Placental pericyte (primary cell): ENCODE measurements around the gene DDX23. TPM values are rescaled to one million over a fixed set of nuclear protein-coding genes. Genes with fewer than 3 reads are reported as not detected.

ENCODE experiments used
- small RNA-seq: library from RNA; depleted of rRNA; stranded (forward); fragments of <200 nt; gene quantifications from one replicate; pipeline ENCODE3, GENCODE V24; 2012; ENCODE audit warnings: low replicate concordance
- total RNA-seq: library from RNA; depleted of rRNA; stranded (reverse); fragments of >200 nt; gene quantifications from 2 replicates; pipeline ENCODE4 v1.2.3, GENCODE V29; 2012

DDX23 gene
- 64.1 and 74.2 TPM in 2 replicates for total RNA-seq

DNA sequence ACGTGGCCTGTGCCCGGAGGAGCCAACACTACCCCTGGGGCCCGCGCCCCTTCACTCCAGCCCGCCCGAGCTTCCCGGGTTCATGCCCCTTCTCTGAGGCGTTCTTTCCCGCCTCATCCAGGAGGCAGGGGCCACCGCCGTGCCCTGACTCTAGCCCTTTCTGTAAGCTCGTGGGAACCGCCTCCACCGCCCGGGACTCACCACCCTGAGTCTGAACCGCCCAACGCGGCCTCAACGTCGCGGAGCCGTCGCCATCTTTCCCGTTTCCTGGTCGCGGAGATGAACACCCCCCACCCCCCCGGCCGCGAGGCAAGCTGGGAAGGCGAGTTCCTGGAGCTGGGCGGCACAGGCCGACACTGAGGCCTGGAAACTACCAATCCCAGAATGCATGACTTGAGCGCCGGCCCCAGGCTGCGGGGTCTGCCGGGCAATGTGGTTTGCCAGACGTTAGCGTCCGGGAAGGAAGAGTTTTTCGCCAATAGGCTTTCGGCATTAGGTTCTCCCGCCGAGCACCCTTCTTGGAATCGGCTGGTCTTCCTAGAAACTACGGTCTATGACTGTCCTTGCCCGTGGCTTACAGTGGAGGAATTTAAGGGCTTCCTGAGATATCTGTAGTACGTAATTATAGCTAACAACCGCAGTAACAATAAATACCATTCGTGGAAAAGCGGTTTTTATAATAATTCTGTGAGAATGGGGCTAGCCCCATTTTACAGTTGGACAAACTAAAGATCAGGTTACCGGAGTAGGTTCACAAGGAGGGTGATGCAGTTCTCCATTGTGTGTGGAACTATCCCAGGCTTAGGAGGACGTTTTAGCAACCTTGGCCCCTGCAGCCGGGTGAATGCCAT is at the start of gene DDX23:
DDX23 (minus strand) TSS at position 281 of the 851 bp plus-strand sequence. CDS start 6,381 bp downstream, outside the sequence.

DNA sequence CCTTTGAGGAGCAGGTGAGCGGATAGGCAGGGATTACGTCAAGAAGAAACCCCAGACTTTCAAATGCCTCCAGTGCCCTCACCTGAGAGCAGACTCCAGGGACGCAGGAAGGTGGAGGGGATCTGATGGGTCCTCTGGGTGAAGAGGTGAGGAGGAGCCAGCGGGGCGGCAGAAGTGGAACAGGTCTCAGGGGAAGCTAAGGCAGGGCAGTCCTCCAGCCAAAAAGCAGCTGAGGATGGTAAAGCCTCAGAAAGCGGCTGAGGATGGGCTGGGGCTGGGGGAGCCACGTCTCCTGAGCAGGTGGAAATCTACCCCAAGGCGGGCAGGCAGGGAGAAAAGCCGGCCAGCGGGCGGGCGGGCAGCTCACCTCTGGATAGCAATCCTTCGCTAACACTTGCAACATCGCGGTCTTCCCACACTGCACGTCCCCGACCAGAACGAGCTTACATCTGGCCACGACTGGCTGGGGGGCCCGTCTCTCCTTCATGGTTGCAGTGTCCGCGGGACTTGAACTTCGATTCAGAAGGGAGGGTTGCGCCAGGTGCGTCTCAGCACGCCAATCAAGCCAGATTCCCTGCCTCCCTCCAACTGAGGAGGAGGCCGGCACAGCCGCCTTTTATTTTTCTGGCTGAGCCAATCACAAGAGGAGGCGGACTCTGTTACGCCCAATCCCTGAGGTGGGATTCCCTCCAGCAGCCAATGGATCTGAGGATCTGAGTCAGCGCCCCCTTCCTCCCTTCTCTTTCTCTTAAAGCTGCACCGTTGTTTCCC is 13.5 kb upstream of the DDX23 start, which contains the start of gene RND1:
RND1 (minus strand) TSS at position 590 of the 771 bp plus-strand sequence; CDS start at position 487, 103 bp downstream.

GRCh38 chr12:48817873-48818830 is 33.8 kb downstream of the DDX23 start, which contains the start of gene CACNB3:
Gene CACNB3, plus strand, starts transcription at chr12:48818496. Its CDS starts 434 bp downstream, at chr12:48818930.

GRCh38 chr12:48788854-48789775 is 62.8 kb downstream of the DDX23 start, which contains the start of gene ADCY6:
Gene ADCY6, minus strand, starts transcription at chr12:48789089. Its CDS starts 5,655 bp downstream, at chr12:48783434.

Small RNA genes lying within 50 kb of the gene (small RNA-seq; reads per million reads assigned to genes)
- gene RF00019 (not detected), gene RNU6-600P (not detected)

Other genes starting within 250 kb of the DDX23 start
- gene KANSL2, start 169.9 kb downstream of the DDX23 start, total RNA-seq, result 34.4 and 46.5 TPM in 2 replicates
- gene CCNT1, start 135.5 kb downstream of the DDX23 start, total RNA-seq, result 23.9 and 35.4 TPM in 2 replicates
- gene ADCY6, start 63.1 kb downstream of the DDX23 start, total RNA-seq, result 34.1 and 41.4 TPM in 2 replicates
- 12.0 and 33.1 TPM in 2 replicates for gene CACNB3, start 33.7 kb downstream of the DDX23 start, total RNA-seq
- gene RND1, start 13.7 kb upstream of the DDX23 start, total RNA-seq, result 0.44 TPM in 1 of 2 replicates, not detected in the other
- 17.0 and 44.4 TPM in 2 replicates for gene FKBP11, start 73.3 kb upstream of the DDX23 start, total RNA-seq
- 74.4 and 88.6 TPM in 2 replicates for gene ARF3, start 105.3 kb upstream of the DDX23 start, total RNA-seq
- gene WNT10B, start 119.6 kb upstream of the DDX23 start, total RNA-seq, result under 0.01 TPM in 1 of 2 replicates, not detected in the other
- not detected in 2 replicates for gene WNT1, start 126.2 kb upstream of the DDX23 start, total RNA-seq
- gene DDN, start 147.2 kb upstream of the DDX23 start, total RNA-seq, result 0.14 TPM in 1 of 2 replicates, not detected in the other
- gene PRKAG1, start 166.6 kb upstream of the DDX23 start, total RNA-seq, result 69.4 and 86.2 TPM in 2 replicates
- gene KMT2D, start 208.6 kb upstream of the DDX23 start, total RNA-seq, result 42.5 and 43.3 TPM in 2 replicates
- 0.22 and 1.6 TPM in 2 replicates for gene RHEBL1, start 217.8 kb upstream of the DDX23 start, total RNA-seq
- gene DHH, start 242.6 kb upstream of the DDX23 start, total RNA-seq, result under 0.01 TPM in 2 replicates